Nephron (organoid): Measurements from ENCODE around the gene FTO.

ENCODE experiments used
- H3K27ac Mint-ChIP-seq, 3 experiments: 2 replicates each; pipeline ENCODE4 v1.8.0; 2020; ENCODE audit warnings: mixed read lengths in 3 of 3, mild to moderate bottlenecking in 2 of 3, moderate library complexity in 1 of 3
- H3K27me3 Mint-ChIP-seq: 2 replicates; pipeline ENCODE4 v1.8.0; 2021; ENCODE audit warnings: low read depth, mild to moderate bottlenecking, moderate library complexity, mixed read lengths
- H3K36me3 Mint-ChIP-seq: 2 replicates; pipeline ENCODE4 v1.8.0; 2020; ENCODE audit warnings: low read depth, mixed read lengths
- H3K4me1 Mint-ChIP-seq: 2 replicates; pipeline ENCODE4 v1.8.0; 2020; ENCODE audit warnings: mixed read lengths
- H3K4me3 Mint-ChIP-seq, 3 experiments: 2 replicates each; pipeline ENCODE4 v1.8.0; 2020; ENCODE audit warnings: mild to moderate bottlenecking in 3 of 3, mixed read lengths in 3 of 3, moderate library complexity in 2 of 3
- H3K9me3 Mint-ChIP-seq: 2 replicates; pipeline ENCODE4 v1.8.0; 2020; ENCODE audit warnings: mixed read lengths
- TF ChIP-seq, protein P1 (sequence below), 3 experiments: fragments of 200-600 bp; sonication (generic); IDR thresholded peaks; one replicate each; pipeline ENCODE4 v1.5.0; 2021; ENCODE audit warnings: antibody characterized with exemption in 3 of 3; ENCODE audit not compliant: unreplicated experiment in 3 of 3

FTO gene

DNA sequence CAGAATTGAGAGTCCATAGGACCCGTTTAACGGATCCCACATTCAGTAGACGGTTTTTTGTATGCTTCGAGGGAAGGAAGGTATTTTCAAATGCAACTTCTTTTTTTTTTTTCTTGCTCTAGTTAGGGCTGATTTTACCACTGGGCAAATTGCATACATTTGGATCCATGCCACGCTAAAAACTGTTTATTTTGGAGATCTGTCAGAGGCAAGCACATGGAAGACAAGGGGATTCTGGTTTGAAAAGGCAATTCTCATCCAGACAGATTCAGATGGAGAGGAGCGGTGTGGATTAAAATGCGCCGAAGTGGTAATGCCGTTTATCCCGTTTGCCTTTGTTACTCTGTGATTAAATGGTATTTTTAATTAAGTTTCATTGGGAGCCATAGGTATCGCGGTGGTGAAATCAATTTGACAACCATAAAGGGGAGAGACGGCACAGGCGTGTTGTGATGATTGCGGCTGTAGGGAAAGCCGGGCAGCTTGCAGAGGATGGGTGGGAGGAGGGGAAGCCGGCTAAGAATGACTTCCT is 412.2 kb downstream of the FTO start:
- no peak overlapping the region for H3K27ac Mint-ChIP-seq
- peaks cover 4% of the 10 kb centered on the region for H3K27me3 Mint-ChIP-seq
- H3K4me3 Mint-ChIP-seq, result no peak overlapping the region
- no peaks in the 10 kb centered on the region for H3K9me3 Mint-ChIP-seq
- no peaks in the 10 kb centered on the region for H3K4me1 Mint-ChIP-seq
- H3K36me3 Mint-ChIP-seq, result peaks cover 30% of the 10 kb centered on the region
- TF ChIP-seq, protein P1, sequence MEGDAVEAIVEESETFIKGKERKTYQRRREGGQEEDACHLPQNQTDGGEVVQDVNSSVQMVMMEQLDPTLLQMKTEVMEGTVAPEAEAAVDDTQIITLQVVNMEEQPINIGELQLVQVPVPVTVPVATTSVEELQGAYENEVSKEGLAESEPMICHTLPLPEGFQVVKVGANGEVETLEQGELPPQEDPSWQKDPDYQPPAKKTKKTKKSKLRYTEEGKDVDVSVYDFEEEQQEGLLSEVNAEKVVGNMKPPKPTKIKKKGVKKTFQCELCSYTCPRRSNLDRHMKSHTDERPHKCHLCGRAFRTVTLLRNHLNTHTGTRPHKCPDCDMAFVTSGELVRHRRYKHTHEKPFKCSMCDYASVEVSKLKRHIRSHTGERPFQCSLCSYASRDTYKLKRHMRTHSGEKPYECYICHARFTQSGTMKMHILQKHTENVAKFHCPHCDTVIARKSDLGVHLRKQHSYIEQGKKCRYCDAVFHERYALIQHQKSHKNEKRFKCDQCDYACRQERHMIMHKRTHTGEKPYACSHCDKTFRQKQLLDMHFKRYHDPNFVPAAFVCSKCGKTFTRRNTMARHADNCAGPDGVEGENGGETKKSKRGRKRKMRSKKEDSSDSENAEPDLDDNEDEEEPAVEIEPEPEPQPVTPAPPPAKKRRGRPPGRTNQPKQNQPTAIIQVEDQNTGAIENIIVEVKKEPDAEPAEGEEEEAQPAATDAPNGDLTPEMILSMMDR (IDR thresholded peaks at IDR 0.05; ENCODE audit: unreplicated experiment in 3 of 3), result no peak

DNA sequence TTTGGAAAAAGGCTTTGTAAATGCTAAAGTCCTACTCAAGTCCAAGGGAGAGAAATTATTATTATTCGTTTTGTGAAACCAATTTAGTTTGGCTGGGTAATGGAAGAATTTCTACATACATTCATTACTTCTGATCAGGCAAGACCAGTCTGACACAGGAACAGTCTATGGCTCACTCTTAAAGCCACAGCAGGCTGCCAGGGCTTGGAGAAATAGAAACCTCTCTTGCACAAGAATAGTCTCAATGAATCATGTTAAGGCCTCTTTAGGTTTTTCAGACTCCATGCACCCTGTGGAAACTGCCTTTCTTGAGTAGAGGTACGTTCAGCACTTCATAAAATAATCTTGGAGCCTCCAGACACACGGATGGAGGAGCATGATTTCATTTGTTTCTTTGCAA is 414.9 kb downstream of the FTO start:
- Mint-ChIP-seq H3K4me1 (no peaks in the 10 kb centered on the region), H3K9me3 (no peaks in the 10 kb centered on the region), H3K27me3 (peaks cover 4% of the 10 kb centered on the region), H3K27ac (no peak overlapping the region), H3K4me3 (no peak overlapping the region), H3K36me3 (peaks cover 12% of the 10 kb centered on the region)
- TF ChIP-seq, protein P1 (IDR thresholded peaks at IDR 0.05; ENCODE audit: unreplicated experiment in 3 of 3), result no peak

- Mint-ChIP-seq H3K4me3 (no peak overlapping the region), H3K27ac (no peak overlapping the region), H3K27me3 (no peaks in the 10 kb centered on the region), H3K36me3 (no peaks in the 10 kb centered on the region), H3K4me1 (no peaks in the 10 kb centered on the region), H3K9me3 (no peaks in the 10 kb centered on the region)
- TF ChIP-seq, protein P1 (IDR thresholded peaks at IDR 0.05; ENCODE audit: unreplicated experiment in 3 of 3), result no peak
These were observed 417.0 kb downstream of the FTO start for GRCh38 chr16:54120846-54121480.

DNA sequence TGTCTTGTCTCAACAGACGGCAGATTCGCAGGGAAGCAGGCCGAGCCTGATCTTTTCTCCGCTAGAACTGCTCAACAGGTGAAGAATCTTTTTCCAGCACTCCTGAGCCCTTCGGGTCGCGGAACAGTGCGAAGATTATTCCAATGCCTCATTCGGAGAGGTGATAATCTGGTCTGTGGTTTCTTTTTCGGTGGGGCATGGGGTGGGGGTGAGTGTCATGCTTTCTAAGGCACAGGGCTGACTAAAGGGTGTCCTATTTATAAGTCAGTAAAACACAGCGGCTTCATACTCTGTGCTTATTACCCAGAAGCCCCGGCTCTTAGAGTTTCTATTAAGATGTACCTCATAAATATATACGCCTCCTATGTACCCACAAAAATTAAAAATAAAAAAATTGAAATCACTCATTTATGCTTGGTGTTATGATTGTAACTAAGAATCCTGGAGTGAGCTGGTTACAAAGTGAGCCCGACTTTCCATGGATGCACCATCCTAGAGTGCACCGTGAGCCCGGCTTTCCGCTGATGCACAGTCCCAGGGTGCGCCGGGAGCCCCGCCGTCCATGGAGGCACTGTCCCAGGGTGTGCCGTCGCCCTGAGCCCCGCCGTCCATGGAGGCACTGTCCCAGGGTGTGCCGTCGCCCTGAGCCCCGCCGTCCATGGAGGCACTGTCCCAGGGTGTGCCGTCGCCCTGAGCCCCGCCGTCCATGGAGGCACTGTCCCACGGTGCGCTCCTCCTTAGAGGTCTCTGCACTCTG is 417.8 kb downstream of the FTO start:
- no peaks in the 10 kb centered on the region for H3K36me3 Mint-ChIP-seq
- H3K9me3 Mint-ChIP-seq, result no peaks in the 10 kb centered on the region
- H3K27ac Mint-ChIP-seq, result no peak overlapping the region
- no peaks in the 10 kb centered on the region for H3K27me3 Mint-ChIP-seq
- H3K4me1 Mint-ChIP-seq, result no peaks in the 10 kb centered on the region
- TF ChIP-seq, protein P1 (IDR thresholded peaks at IDR 0.05; ENCODE audit: unreplicated experiment in 3 of 3), result no peak
- no peak overlapping the region for H3K4me3 Mint-ChIP-seq

DNA sequence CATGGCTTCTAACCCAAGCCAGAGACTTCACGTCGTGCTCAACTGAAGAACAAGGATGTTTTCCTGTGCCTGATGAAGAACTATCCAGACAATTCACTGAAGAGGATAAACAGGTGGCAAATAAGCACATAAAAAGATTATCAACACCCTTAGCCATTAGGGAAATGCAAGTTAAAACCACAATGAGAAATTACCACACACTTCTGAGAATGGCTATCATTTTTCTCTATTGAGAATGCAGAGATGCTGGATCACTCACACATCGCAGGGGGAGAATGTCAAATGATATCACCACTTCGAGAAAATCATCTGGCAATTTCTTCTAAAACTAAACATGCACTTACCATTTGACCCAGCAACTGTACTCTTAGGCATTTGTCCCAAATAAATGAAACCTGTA is 419.8 kb downstream of the FTO start:
- TF ChIP-seq, protein P1 (IDR thresholded peaks at IDR 0.05; ENCODE audit: unreplicated experiment in 3 of 3), result no peak
- peaks cover 6% of the 10 kb centered on the region for H3K27me3 Mint-ChIP-seq
- no peaks in the 10 kb centered on the region for H3K4me1 Mint-ChIP-seq
- H3K36me3 Mint-ChIP-seq, result no peaks in the 10 kb centered on the region
- no peak overlapping the region for H3K4me3 Mint-ChIP-seq
- H3K9me3 Mint-ChIP-seq, result no peaks in the 10 kb centered on the region
- no peak overlapping the region for H3K27ac Mint-ChIP-seq
